Right hindlimb (tissue), 1 donor: ENCODE measurements around the gene SLX4IP.

Experiments used
- DNase-seq: peaks from one replicate; pipeline ENCODE4 v3.0.0-alpha.2; 2018

Gene SLX4IP

DNA sequence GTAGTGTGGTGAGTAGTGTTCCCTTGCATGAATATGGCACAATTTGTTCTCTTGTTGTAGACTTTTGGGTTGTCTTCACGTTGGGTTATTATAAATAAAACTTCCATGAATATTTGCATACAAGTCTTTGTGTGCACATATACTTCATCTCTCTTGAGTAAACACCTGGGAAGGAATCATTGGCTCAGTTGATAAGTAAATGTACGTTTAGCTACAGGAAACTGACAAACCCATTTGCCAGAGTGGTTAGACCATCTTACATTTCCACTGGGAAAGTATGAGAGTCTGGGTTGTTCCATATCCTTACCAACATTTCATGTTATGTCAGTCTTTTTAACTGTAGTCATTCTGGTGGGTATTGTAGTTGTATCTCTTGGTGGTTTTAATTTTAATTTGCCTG is 119.2 kb downstream of the SLX4IP start:
- DNase-seq = no peak

DNA sequence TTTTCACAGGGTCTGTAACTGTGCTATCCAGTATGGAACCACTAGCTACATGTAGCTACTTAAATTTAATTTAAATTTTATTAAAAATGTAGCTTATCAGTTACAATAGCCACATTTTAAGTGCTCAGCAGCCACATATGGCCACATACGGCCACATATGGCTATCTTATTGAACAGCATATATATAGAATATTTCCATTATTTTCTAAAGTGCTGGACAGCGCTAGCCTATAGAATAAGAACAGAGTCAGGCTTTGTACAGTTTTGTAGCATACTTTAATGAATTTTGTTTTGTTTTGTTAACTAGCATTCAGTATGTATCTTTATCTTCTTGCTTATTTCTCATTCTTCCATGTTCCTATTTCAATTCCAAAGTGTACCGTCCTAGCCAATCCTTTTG is 120.3 kb downstream of the SLX4IP start:
- no peak for DNase-seq

GRCh38 chr20:10555865-10556308 is 120.8 kb downstream of the SLX4IP start:
- DNase-seq = no peak

- DNase-seq = no peak
Measured at GRCh38 chr20:10556519-10557083, 121.5 kb downstream of the SLX4IP start.

DNA sequence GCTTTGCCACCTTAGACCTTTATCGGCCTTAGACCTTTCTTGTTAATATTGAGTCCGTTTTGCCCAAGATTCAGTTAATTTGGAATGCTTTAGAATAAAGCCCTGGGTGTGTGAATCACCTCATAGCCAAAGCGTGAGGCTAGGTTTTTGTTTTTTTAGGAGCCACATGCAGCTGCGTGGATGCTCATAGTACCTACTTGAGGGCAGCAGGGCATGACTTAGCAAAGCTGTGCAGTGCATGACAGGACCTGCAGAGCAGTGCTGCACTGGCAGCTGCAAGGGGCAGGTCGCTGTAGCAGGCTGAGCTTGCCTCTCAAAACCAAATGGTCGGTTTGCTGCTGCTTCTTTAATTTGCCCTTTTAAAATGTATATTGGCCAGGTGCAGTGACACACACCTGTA is 122.6 kb downstream of the SLX4IP start:
- no peak for DNase-seq

GRCh38 chr20:10558635-10559187 is 123.6 kb downstream of the SLX4IP start:
- DNase-seq = no peak

- DNase-seq = no peak
Measured at GRCh38 chr20:10559266-10559665, 124.2 kb downstream of the SLX4IP start.

- DNase-seq = no peak
Measured at GRCh38 chr20:10560686-10561085, 125.6 kb downstream of the SLX4IP start.

DNA sequence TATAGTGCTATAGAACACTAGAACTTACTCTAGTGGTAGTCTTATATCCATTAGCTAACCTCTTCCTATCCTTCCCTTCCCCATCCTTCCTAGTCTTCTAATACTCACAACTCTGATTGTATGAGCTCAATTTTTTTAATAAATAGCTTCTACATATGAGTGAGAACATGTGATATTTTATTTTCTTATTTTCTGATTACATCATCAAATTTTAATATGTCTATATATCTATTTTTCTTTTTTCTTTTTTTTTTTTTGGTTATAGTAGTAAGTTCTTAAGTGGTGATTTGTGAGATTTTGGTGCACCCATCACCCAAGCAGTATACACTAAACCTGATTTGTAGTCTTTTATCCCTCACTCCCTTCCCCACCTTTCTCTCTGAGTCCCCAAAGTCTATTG is 126.2 kb downstream of the SLX4IP start:
- DNase-seq = no peak

- no peak for DNase-seq
Measured at GRCh38 chr20:10562899-10563298, 127.8 kb downstream of the SLX4IP start.

GRCh38 chr20:10563935-10564492 is 128.9 kb downstream of the SLX4IP start:
- DNase-seq = no peak

DNA sequence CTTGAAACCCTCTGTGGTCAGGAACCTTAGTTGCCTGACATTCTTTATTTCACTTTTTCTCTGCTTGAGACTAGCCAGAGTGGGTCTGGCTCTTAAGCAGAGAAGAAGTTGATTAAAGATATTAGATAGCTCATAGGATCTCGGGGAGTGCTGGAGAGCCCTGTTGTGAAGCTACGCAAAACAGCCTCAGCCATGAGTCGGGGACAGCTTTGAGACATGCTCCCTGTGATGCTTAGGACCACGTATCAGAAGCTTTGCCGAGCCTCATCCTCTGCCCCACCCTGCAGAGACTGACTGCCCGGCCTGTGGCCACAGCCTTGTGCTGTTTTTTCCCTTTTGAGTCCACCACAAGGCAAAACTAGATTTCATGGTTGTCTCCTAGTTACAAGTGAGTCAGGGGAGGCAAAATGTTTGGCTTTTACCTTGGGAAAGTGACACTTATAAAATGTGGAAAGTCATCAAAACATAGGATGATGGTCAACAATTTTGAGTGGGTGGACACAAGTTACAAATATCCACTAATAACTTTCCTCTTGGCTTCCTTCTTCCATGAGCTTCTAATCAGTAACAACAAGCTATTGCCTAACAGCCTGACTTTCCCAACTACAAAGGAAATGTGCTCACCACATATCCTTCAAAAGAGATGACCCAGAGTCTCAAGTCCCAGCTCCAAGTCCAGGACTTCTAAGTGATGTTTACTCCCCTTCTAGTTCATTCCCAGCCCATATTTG is 130.3 kb downstream of the SLX4IP start:
- DNase-seq = no peak

- DNase-seq = no peak
Measured at GRCh38 chr20:10565922-10566897, 131.1 kb downstream of the SLX4IP start.

DNA sequence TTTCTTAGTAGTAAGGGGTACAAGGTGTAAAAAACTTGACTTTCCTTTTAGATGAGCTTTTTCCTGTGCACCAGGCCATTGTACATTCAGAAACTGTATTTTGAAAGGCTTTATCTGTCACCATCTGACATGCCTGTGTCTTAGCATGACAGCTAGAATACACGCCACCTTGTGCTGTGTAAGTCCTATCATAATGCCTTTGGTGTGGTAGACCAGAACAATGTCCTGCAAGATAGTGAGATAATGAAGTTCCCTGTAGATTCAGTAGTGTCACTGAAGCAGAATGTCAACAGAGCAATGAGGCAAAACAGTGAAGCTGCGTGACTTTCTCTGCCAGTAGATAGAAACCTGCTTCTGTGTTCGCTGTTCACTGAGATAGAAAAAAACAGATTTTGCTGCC is 132.9 kb downstream of the SLX4IP start:
- no peak for DNase-seq

DNA sequence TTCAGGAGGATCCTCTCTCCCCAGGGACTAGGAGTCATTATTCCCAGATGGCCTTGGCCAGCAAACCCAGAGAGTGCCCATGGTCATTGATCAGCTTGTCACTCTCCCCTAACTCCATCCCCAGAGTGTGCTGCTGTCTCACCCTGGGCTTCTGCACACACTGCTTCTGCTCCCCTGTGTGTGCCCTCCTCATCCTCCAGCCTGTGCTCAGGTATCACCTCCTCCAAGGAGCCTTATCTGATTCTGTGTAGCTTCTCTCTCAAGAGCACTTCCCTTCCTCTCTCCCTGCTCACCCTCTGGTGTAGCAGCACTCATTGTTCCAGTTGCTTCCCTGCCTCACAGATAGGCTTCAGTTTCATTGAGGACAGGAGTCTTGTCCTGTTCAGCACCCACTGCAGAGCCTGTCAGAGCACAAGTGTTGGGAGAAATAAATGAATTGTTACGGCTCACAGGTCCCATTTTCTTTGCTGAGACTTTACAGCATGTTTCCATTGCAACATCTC is 136.3 kb downstream of the SLX4IP start:
- no peak for DNase-seq

GRCh38 chr20:10572853-10573252 is 137.7 kb downstream of the SLX4IP start:
- no peak for DNase-seq

DNA sequence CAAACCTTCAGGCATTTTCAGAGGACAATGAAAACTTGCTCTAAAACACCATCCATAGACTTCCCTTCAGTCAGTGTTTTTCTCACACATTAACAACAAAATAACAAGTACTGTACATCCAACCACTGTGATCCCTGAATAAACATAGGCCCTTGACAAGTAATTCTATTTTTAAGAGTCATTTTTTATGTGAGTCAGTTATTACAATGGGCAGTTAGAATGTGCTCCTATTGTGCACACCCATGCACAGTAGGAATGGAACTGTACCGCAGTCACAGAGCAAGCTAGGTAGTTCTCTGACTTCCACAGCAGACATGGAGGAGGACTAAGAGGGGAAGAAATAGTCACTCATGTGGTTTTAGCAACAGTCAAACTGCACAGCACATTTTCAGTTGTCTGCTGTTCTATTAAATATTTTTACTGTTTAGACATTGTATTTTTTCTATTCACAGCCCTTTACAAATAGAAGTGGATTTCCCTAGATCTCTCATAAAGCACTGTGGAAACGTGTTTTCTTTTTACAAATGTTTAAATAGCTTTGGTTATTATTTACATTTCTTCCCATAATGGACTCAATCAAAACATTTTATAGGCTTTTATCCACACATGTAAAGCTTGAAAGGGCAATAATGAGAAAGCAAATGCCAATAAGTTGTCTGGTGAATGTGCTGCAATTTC is 138.3 kb downstream of the SLX4IP start:
- no peak for DNase-seq

GRCh38 chr20:10573951-10574339 is 138.8 kb downstream of the SLX4IP start:
- no peak for DNase-seq

GRCh38 chr20:10576411-10577090 is 141.4 kb downstream of the SLX4IP start:
- DNase-seq = no peak

DNA sequence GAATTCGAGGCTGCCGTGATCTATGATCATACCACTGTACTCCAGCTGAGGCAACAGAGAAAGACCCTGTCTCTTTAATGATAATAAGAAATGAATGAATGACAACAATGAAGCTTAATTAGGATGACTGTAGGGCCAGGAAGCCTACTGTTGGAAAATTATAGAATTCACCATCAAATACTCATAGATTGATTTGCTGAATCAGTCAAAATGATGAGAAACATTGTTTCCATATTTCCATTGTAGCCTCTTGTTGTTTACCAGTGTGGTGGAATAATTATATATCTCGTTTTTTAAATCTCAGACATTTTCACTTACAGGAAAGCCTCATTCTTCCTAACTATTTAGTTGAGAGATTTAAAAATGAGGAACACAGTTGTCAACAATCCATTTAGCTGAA is 142.5 kb downstream of the SLX4IP start:
- no peak for DNase-seq

- no peak for DNase-seq
Measured at GRCh38 chr20:10578607-10579006, 143.5 kb downstream of the SLX4IP start.

DNA sequence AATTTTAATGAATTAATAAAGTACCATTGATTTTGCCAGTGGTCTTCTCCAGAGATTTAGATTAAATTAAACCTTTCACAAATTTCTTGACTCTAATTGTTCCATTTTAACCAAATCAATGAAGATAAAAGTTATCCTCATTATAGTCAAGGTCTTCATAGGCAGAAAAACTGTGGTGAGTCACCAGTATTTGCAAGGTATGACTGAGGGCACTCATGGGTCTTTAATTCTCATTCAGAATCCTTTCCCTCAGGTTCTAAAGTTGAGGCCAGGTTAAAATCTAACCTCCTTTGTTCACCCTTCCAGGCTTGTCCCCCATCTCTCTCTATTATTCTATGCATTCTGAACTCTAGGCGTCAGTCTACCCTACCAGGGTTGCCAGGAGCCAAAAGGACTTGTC is 144.8 kb downstream of the SLX4IP start:
- DNase-seq = no peak
